Thoracic aorta (tissue), 2 donors: ENCODE measurements around the gene BRD3. TPM values are rescaled to one million over a fixed set of nuclear protein-coding genes. Genes with fewer than 3 reads are reported as not detected.

Experiments
- ATAC-seq: fragments of 150-250 bp; one replicate; pipeline ENCODE4 v1.8.0; 2017; ENCODE audit warnings: low read depth; ENCODE audit not compliant: insufficient number of reproducible peaks, low FRiP score
- DNase-seq: peaks from one replicate; pipeline ENCODE4 v3.0.0-alpha.2; 2020; ENCODE audit warnings: low spot score
- H3K27ac ChIP-seq, 2 donors: fragments of 200-600 bp; sonication (generic); 1 replicate in 1 of 2; 2 replicates in 1 of 2; pipeline ENCODE4 v1.5.1; 2016; ENCODE audit warnings: mild to moderate bottlenecking in 2 of 2, moderate library complexity in 2 of 2
- H3K27me3 ChIP-seq: fragments of 200-600 bp; sonication (generic); replicated peaks from 2 replicates; pipeline ENCODE4 v1.6.0; 2016; ENCODE audit warnings: mild to moderate bottlenecking; ENCODE audit not compliant: insufficient read depth
- H3K36me3 ChIP-seq: fragments of 200-600 bp; sonication (generic); one replicate; pipeline ENCODE4 v1.5.1; 2016
- H3K4me1 ChIP-seq, 2 donors: fragments of 200-600 bp; sonication (generic); 1 replicate in 1 of 2; 2 replicates in 1 of 2; pipeline versions ENCODE4 v1.5.1 to v1.6.0; 2016; ENCODE audit warnings: low read depth in 2 of 2, mild to moderate bottlenecking in 1 of 2; ENCODE audit not compliant: control insufficient read depth in 1 of 2
- H3K4me3 ChIP-seq: fragments of 200-600 bp; sonication (generic); 2 replicates; pipeline ENCODE4 v1.5.1; 2016; ENCODE audit warnings: mild to moderate bottlenecking
- H3K9me3 ChIP-seq: fragments of 200-600 bp; sonication (generic); 2 replicates; pipeline ENCODE4 v1.5.1; 2016
- total RNA-seq, 2 donors: library from RNA; depleted of rRNA; stranded (reverse); fragments of >200 nt; gene quantifications; one replicate each; pipeline versions ENCODE4 v1.1.0 to v1.2.3, GENCODE V29; 2016
- TF ChIP-seq, protein P1 (sequence below): fragments of 200-600 bp; sonication (generic); IDR thresholded peaks from one replicate; pipeline ENCODE4 v1.5.1; 2019; ENCODE audit warnings: antibody characterized with exemption

BRD3 gene
- total RNA-seq, 2 donors from 2014 or later: 22.1 to 47.9 TPM

DNA sequence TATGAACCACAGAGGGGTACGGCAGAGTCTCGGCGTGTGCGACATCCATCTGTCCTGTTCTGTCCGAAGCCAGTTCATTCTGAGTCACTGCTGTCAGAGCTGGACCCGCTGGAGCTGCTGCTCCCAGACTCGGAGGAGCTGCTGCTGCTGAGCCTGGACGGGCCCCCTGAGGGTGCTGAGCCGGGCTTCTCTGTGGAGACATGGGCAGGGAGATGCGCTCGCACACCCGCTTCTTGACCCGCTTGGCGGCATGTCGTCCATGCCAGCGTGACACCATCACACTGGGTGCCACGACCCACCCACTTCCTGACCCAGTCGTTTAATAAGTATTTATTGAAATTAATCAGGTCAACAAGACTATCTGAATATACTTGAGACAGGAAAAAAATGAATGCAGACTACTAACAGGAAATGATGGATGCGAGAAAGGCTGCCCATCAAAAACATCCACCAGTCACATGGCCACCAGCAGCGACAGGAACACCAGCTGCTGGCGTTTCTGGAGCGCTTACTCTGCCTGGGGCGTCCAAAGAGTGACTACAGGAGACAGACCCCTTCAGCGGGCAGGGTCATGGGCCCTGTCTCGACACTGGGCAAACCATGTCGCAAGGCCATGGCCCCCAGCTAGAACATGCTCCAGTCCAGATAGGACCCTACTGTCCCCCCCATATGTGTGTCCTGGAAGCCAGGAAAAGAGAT, 34.2 kb downstream of the BRD3 start:
- TF ChIP-seq, protein P1, sequence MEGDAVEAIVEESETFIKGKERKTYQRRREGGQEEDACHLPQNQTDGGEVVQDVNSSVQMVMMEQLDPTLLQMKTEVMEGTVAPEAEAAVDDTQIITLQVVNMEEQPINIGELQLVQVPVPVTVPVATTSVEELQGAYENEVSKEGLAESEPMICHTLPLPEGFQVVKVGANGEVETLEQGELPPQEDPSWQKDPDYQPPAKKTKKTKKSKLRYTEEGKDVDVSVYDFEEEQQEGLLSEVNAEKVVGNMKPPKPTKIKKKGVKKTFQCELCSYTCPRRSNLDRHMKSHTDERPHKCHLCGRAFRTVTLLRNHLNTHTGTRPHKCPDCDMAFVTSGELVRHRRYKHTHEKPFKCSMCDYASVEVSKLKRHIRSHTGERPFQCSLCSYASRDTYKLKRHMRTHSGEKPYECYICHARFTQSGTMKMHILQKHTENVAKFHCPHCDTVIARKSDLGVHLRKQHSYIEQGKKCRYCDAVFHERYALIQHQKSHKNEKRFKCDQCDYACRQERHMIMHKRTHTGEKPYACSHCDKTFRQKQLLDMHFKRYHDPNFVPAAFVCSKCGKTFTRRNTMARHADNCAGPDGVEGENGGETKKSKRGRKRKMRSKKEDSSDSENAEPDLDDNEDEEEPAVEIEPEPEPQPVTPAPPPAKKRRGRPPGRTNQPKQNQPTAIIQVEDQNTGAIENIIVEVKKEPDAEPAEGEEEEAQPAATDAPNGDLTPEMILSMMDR: no peak
- ATAC-seq (no peak), DNase-seq (no peak)
- Histone ChIP-seq H3K9me3 (no peaks in the 10 kb centered on the region), H3K27ac (no peak overlapping the region), H3K4me1 (no peaks in the 10 kb centered on the region), H3K4me3 (no peak overlapping the region), H3K36me3 (peaks cover 54% of the 10 kb centered on the region), H3K27me3 (no peaks in the 10 kb centered on the region)

- DNase-seq (no peak), ATAC-seq (no peak)
- no peak overlapping the region for H3K4me3 ChIP-seq
- H3K27ac ChIP-seq: no peak overlapping the region
- TF ChIP-seq, protein P1: no peak
- no peaks in the 10 kb centered on the region for H3K27me3 ChIP-seq
- no peaks in the 10 kb centered on the region for H3K9me3 ChIP-seq
- peaks cover 47% of the 10 kb centered on the region for H3K36me3 ChIP-seq
- no peaks in the 10 kb centered on the region for H3K4me1 ChIP-seq
Measured at GRCh38 chr9:134032456-134033222, 35.2 kb downstream of the BRD3 start.

DNA sequence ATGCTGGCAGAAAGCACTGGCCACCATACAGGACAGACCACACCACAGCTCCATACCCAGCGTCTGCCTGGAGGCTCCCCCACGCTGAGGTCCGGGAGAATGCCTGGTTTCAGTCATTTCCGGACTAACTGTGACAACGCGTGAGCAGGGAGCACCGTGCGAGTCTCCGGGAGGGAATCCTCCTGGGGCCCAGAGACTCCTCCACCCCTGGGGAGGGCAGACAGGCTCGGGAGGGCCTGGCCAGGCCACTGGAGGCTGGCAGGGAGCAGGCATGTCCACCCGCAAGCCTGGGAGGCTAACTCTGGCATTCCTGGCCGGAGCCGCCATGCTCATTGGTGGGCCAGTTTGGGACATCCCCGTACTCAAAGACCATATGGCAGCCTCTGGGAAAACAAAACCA, 36.0 kb downstream of the BRD3 start:
- H3K36me3 ChIP-seq: peaks cover 47% of the 10 kb centered on the region
- H3K4me1 ChIP-seq: no peaks in the 10 kb centered on the region
- no peaks in the 10 kb centered on the region for H3K9me3 ChIP-seq
- H3K27me3 ChIP-seq: no peaks in the 10 kb centered on the region
- DNase-seq (no peak), ATAC-seq (no peak)
- H3K27ac ChIP-seq: no peak overlapping the region
- H3K4me3 ChIP-seq: no peak overlapping the region
- TF ChIP-seq, protein P1: no peak

GRCh38 chr9:134030821-134031470, 36.9 kb downstream of the BRD3 start:
- H3K27me3 ChIP-seq: no peaks in the 10 kb centered on the region
- DNase-seq (no peak), ATAC-seq (no peak)
- H3K36me3 ChIP-seq: peaks cover 38% of the 10 kb centered on the region
- H3K4me3 ChIP-seq: no peak overlapping the region
- TF ChIP-seq, protein P1: no peak
- no peak overlapping the region for H3K27ac ChIP-seq
- H3K9me3 ChIP-seq: no peaks in the 10 kb centered on the region
- peaks cover 7 to 8% of the 10 kb centered on the region in 2 donors for H3K4me1 ChIP-seq
